K562 (cell line): Measurements from ENCODE around the gene ZCWPW1. TPM values are rescaled to one million over a fixed set of nuclear protein-coding genes. Genes with fewer than 3 reads are reported as not detected.
A peak's percentile ranks its signal among the peaks of the same experiment; 100 is the strongest.

Experiments used
- ARID3A ChIP-seq: IDR thresholded peaks from 2 replicates; pipeline ENCODE4 v1.6.1; 2012; ENCODE audit warnings: low read depth, low read length, improper control_type of control experiment, borderline replicate concordance
- COPS2 ChIP-seq: fragments of 450-650 bp; conservative IDR thresholded peaks from 2 replicates; pipeline ENCODE4 v1.6.1; 2016; ENCODE audit warnings: mild to moderate bottlenecking, moderate library complexity
- FOXP4 ChIP-seq: sonication (generic); formaldehyde crosslinking; IDR thresholded peaks from 2 replicates; pipeline ENCODE4 v1.8.0; 2022; ENCODE audit warnings: mild to moderate bottlenecking, missing genetic modification reagents, borderline replicate concordance
- HMG20A ChIP-seq: fragments of 450-650 bp; formaldehyde crosslinking; conservative IDR thresholded peaks from 2 replicates; pipeline ENCODE4 v1.4.0; 2020; ENCODE audit warnings: mild to moderate bottlenecking, mixed read lengths
- POLR2AphosphoS5 ChIP-seq: IDR thresholded peaks from 2 replicates; pipeline ENCODE4 v1.6.1; 2011; ENCODE audit warnings: mild to moderate bottlenecking, low read depth, low read length, moderate library complexity; ENCODE audit not compliant: control insufficient read depth, insufficient read depth
- PTRF ChIP-seq: fragments of 450-650 bp; IDR thresholded peaks from 2 replicates; pipeline ENCODE4 v1.6.1; 2016; ENCODE audit warnings: mild to moderate bottlenecking, missing genetic modification characterization, missing compliant biosample characterization
- RB1 ChIP-seq: fragments of 450-650 bp; IDR thresholded peaks from 2 replicates; pipeline ENCODE4 v1.6.1; 2017; ENCODE audit warnings: low read depth, mild to moderate bottlenecking
- RBM15 ChIP-seq: fragments of 200-400 bp; formaldehyde crosslinking; IDR thresholded peaks from 2 replicates; pipeline ENCODE4 v1.6.1; 2018; ENCODE audit warnings: mild to moderate bottlenecking, low read length, moderate library complexity; ENCODE audit not compliant: insufficient read depth
- ZFP91 ChIP-seq: sonication (generic); formaldehyde crosslinking; IDR thresholded peaks from 2 replicates; pipeline ENCODE4 v1.8.0; 2022; ENCODE audit warnings: mild to moderate bottlenecking, missing genetic modification reagents
- ZKSCAN1 ChIP-seq: fragments of 150-350 bp; IDR thresholded peaks from 2 replicates; pipeline ENCODE4 v1.6.1; 2016; ENCODE audit warnings: low read depth, low read length
- ZNF407 ChIP-seq: fragments of 450-650 bp; IDR thresholded peaks from 2 replicates; pipeline ENCODE4 v1.6.1; 2016; ENCODE audit warnings: low read depth
- ZNF551 ChIP-seq: fragments of 250-450 bp; sonication (Bioruptor Pico); IDR thresholded peaks from 2 replicates; pipeline ENCODE4 v1.5.0; 2021; ENCODE audit warnings: mild to moderate bottlenecking, moderate library complexity
- polyA plus RNA-seq, 8 experiments: library from polyadenylated mRNA; depleted of rRNA in 4 of 8; stranded (reverse) in 5 of 8; unstranded in 3 of 8; fragments of >200 nt; fragmentation: Nextera tagmentation in 2 of 8; fragmentation: Illumina TruSeq in 1 of 8; extraction: Ambion mirVana in 2 of 8; extraction: Trizol in 1 of 8; gene quantifications; 2 replicates each; pipeline versions ENCODE4 v1.2.1 to v1.2.3, GENCODE V29; 2011 to 2014; ENCODE audit warnings: inconsistent platforms in 1 of 8, missing spikeins in 1 of 8
- total RNA-seq, 7 experiments: library from RNA; depleted of rRNA in 6 of 7; stranded (reverse); fragments of >200 nt in 6 of 7; fragmentation: Illumina TruSeq in 2 of 7; extraction: Trizol in 2 of 7; gene quantifications; 2 replicates each; pipeline versions ENCODE4 v1.2.1 to v1.2.3, GENCODE V29; 2011 to 2021; ENCODE audit warnings: low replicate concordance in 1 of 7

The ZCWPW1 gene
- total and polyA plus RNA-seq, 9 of the 15 experiments (the other 6 are each of a cell fraction or from before 2014, with no cell fraction given) = 0.18 to 1.7 (median 1.2) TPM

- TF ChIP-seq ZFP91 = no peak
- TF ChIP-seq COPS2 = no peak
- TF ChIP-seq ZKSCAN1 = no peak
- peak; percentile 64; the same call in 1 of the 2 replicates for TF ChIP-seq RB1
- no peak for TF ChIP-seq HMG20A
- TF ChIP-seq RBM15 = no peak
- TF ChIP-seq ZNF407 = no peak
- no peak for TF ChIP-seq POLR2AphosphoS5
- TF ChIP-seq ZNF551 (CRISPR knock-in tag) = no peak
- no peak for TF ChIP-seq FOXP4 (CRISPR knock-in tag)
- TF ChIP-seq ARID3A = no peak
- TF ChIP-seq PTRF (tag) = no peak
These were observed 27.8 kb downstream of the ZCWPW1 start (continued) for GRCh38 chr7:100400656-100401055.
